ENCODE measurements around the gene OR52R1. TPM values are rescaled to one million over a fixed set of nuclear protein-coding genes. Genes with fewer than 3 reads are reported as not detected.

Gene OR52R1
- total and polyA plus RNA-seq, 2 donors (not counting 3 experiments of a cell fraction or from before 2014, with no cell fraction given): not detected

- no peaks in the 10 kb centered on the region for H3K9me1 ChIP-seq (replicated peaks; ENCODE audit: control insufficient read depth, extremely low read depth, insufficient read depth, low read length)
- no peak overlapping the region for H2AFZ ChIP-seq (ENCODE audit: low read depth, low read length)
- intact Hi-C loops (cut with micrococcal nuclease): no loop called here
- H3K36me3 ChIP-seq (ENCODE audit: control insufficient read depth in 2 of 2, extremely low read depth in 1 of 2, insufficient read depth in 2 of 2, low read length in 2 of 2): no peaks in the 10 kb centered on the region
- TF ChIP-seq MYC (IDR thresholded peaks at IDR 0.05; ENCODE audit: low read depth, low read length): no peak
- TF ChIP-seq GATA2 (IDR thresholded peaks at IDR 0.05; ENCODE audit: insufficient read depth, insufficient read length, low read depth, low read length): no peak
- TF ChIP-seq POLR2AphosphoS5 (IDR thresholded peaks at IDR 0.05; ENCODE audit: insufficient read depth, low read depth, low read length): no peak
- no peak for TF ChIP-seq FOS (IDR thresholded peaks at IDR 0.05; ENCODE audit: borderline replicate concordance, insufficient read depth, low read length)
- TF ChIP-seq CTCF (IDR thresholded peaks at IDR 0.05; ENCODE audit: extremely low read depth in 1 of 2, insufficient read depth in 1 of 2, low read depth in 1 of 2, low read length in 2 of 2): no peak
- no peak for TF ChIP-seq JUN (IDR thresholded peaks at IDR 0.05; ENCODE audit: borderline replicate concordance, insufficient read depth, insufficient read length, low read depth)
- no peak for TF ChIP-seq EZH2 (IDR thresholded peaks at IDR 0.05; ENCODE audit: borderline replicate concordance, low read depth, low read length, severe bottlenecking)
- no peak overlapping the region for H3K9ac ChIP-seq (replicated peaks; ENCODE audit: extremely low read depth, insufficient read depth, low read length)
- CTCF ChIA-PET: no interaction called here
- DNase-seq (ENCODE audit: low read depth, low spot score) (no peak), FAIRE-seq (no peak)
- dilution Hi-C loops (cut with MboI; ENCODE audit: extremely low pct_ligation_motif_present, low sequenced_read_pairs): no loop called here
- H3K27ac ChIP-seq (ENCODE audit: insufficient read depth, low read depth, low read length): no peak overlapping the region
- no peaks in the 10 kb centered on the region for H3K27me3 ChIP-seq (ENCODE audit: control insufficient read depth in 2 of 2, insufficient read depth in 2 of 2, low read length in 2 of 2)
- no peaks in the 10 kb centered on the region for H4K20me1 ChIP-seq (replicated peaks; ENCODE audit: control insufficient read depth, extremely low read depth, insufficient read depth, low read length)
- H3K79me2 ChIP-seq (ENCODE audit: control insufficient read depth, insufficient read depth, low read length): no peaks in the 10 kb centered on the region
- no peak overlapping the region for H3K4me2 ChIP-seq (ENCODE audit: insufficient read depth, low read length)
- H3K4me1 ChIP-seq (ENCODE audit: control insufficient read depth, extremely low read depth, insufficient read depth, low read length): no peaks in the 10 kb centered on the region
- H3K4me3 ChIP-seq (replicated peaks in 1 of 3; ENCODE audit: insufficient read depth in 1 of 3, low read depth in 1 of 3, low read length in 3 of 3): no peak overlapping the region
- no TSS peak for BruUV-seq (replicated peaks)
- H3K9me3 ChIP-seq (replicated peaks; ENCODE audit: control insufficient read depth, insufficient read depth, low read length): no peaks in the 10 kb centered on the region
- POLR2A ChIA-PET: no interaction called here
Measured at GRCh38 chr11:4825132-4825531, 21.0 kb upstream of the OR52R1 start.

All from endothelial cell of umbilical vein (primary cell).